HL-60 (cell line): ENCODE data around the gene FGFR3.
"Not testable (repeated sequence)": the region's sequence is repeated elsewhere in the genome, so short reads cannot be mapped to it uniquely, and the experiment has no call there.

Source experiments
- DNase-seq, 2 experiments: peaks; one replicate each; pipeline ENCODE4 v3.0.0-alpha.2; 2010 to 2020; ENCODE audit warnings: low read depth in 1 of 2, low spot score in 1 of 2
- H3K27ac ChIP-seq: fragments of 250-450 bp; sonication (Bioruptor Pico); replicated peaks from 2 replicates; pipeline ENCODE4 v1.5.1; 2020; ENCODE audit warnings: mild to moderate bottlenecking, moderate library complexity
- H3K27me3 ChIP-seq: fragments of 250-450 bp; sonication (Bioruptor Pico); 2 replicates; pipeline ENCODE4 v1.5.1; 2021; ENCODE audit warnings: mild to moderate bottlenecking, moderate library complexity; ENCODE audit not compliant: insufficient read depth, poor library complexity, severe bottlenecking
- H3K4me3 ChIP-seq: replicated peaks from 2 replicates; pipeline ENCODE4 v1.5.1; 2011; ENCODE audit warnings: mild to moderate bottlenecking, control low read depth, low read length; ENCODE audit not compliant: insufficient read depth
- CTCF ChIP-seq: IDR thresholded peaks from one replicate; pipeline ENCODE4 v1.5.1; 2011; ENCODE audit warnings: low read length, control low read depth, inconsistent platforms; ENCODE audit not compliant: insufficient read depth
- GABPA ChIP-seq: IDR thresholded peaks from 2 replicates; pipeline ENCODE4 v1.6.1; 2012; ENCODE audit warnings: low read depth
- POLR2AphosphoS5 ChIP-seq: IDR thresholded peaks from 2 replicates; pipeline ENCODE4 v1.6.1; 2012; ENCODE audit warnings: low read depth
- REST ChIP-seq: IDR thresholded peaks from 2 replicates; pipeline ENCODE4 v1.6.1; 2012; ENCODE audit warnings: low read depth; ENCODE audit not compliant: insufficient replicate concordance
- SPI1 ChIP-seq: IDR thresholded peaks from 2 replicates; pipeline ENCODE4 v1.6.1; 2012; ENCODE audit warnings: low read depth, mild to moderate bottlenecking, borderline replicate concordance

FGFR3 gene

GRCh38 chr4:1834047-1834775 lies 41.1 kb downstream of the FGFR3 start:
- DNase-seq = no peak
- H3K4me3 ChIP-seq = no peak overlapping the region
- no peak overlapping the region for H3K27ac ChIP-seq
- no peaks in the 10 kb centered on the region for H3K27me3 ChIP-seq
- no peak for TF ChIP-seq REST
- no peak for TF ChIP-seq POLR2AphosphoS5
- TF ChIP-seq CTCF = no peak
- TF ChIP-seq SPI1 = no peak
- TF ChIP-seq GABPA = no peak

GRCh38 chr4:1835836-1836235 lies 42.7 kb downstream of the FGFR3 start:
- DNase-seq, H3K4me3 ChIP-seq, H3K27me3 ChIP-seq, H3K27ac ChIP-seq: not testable (repeated sequence)

- Histone ChIP-seq H3K4me3 (no peak overlapping the region), H3K27ac (no peak overlapping the region), H3K27me3 (no peaks in the 10 kb centered on the region)
- no peak for TF ChIP-seq CTCF
- TF ChIP-seq SPI1 = no peak
- TF ChIP-seq GABPA = no peak
- no peak for TF ChIP-seq REST
- no peak for TF ChIP-seq POLR2AphosphoS5
- no peak for DNase-seq
These were observed 43.6 kb downstream of the FGFR3 start for GRCh38 chr4:1836650-1837049.

- no peak overlapping the region for H3K27ac ChIP-seq
- TF ChIP-seq POLR2AphosphoS5 (no peak), REST (no peak), SPI1 (no peak), GABPA (no peak), CTCF (no peak)
- H3K27me3 ChIP-seq = no peaks in the 10 kb centered on the region
- DNase-seq = no peak
- H3K4me3 ChIP-seq = no peak overlapping the region
These were observed 44.0 kb downstream of the FGFR3 start for GRCh38 chr4:1837069-1837468.
